Ectodermal cell (in vitro differentiated cells): Measurements from ENCODE around the gene ARHGEF12.

Source experiments
- H3K27ac ChIP-seq: 2 replicates; pipeline ENCODE4 v1.7.0; 2013; ENCODE audit warnings: mild to moderate bottlenecking, low read depth, low read length; ENCODE audit not compliant: insufficient read depth, poor library complexity, severe bottlenecking
- H3K27me3 ChIP-seq: 2 replicates; pipeline ENCODE4 v1.7.0; 2013; ENCODE audit warnings: mild to moderate bottlenecking, low read length; ENCODE audit not compliant: insufficient read depth, control insufficient read depth, poor library complexity, severe bottlenecking
- H3K36me3 ChIP-seq: one replicate; pipeline ENCODE4 v1.7.0; 2013; ENCODE audit warnings: low read length; ENCODE audit not compliant: control insufficient read depth, insufficient read depth
- H3K4me1 ChIP-seq: one replicate; pipeline ENCODE4 v1.7.0; 2013; ENCODE audit warnings: low read length; ENCODE audit not compliant: control insufficient read depth, insufficient read depth
- H3K4me3 ChIP-seq: 2 replicates; pipeline ENCODE4 v1.7.0; 2013; ENCODE audit warnings: low read depth, low read length, control low read depth; ENCODE audit not compliant: insufficient read depth
- H3K9me3 ChIP-seq: 2 replicates; pipeline ENCODE4 v1.7.0; 2013; ENCODE audit warnings: mild to moderate bottlenecking, low read length, moderate library complexity; ENCODE audit not compliant: control insufficient read depth
- WGBS, 2 experiments: methylation state at CpG; one replicate each; pipeline ENCODE4 v1.1.7; 2013; ENCODE audit warnings: missing lambda C conversion rate in 2 of 2; 5-methylcytosine and 5-hydroxymethylcytosine counted together

The ARHGEF12 gene

DNA sequence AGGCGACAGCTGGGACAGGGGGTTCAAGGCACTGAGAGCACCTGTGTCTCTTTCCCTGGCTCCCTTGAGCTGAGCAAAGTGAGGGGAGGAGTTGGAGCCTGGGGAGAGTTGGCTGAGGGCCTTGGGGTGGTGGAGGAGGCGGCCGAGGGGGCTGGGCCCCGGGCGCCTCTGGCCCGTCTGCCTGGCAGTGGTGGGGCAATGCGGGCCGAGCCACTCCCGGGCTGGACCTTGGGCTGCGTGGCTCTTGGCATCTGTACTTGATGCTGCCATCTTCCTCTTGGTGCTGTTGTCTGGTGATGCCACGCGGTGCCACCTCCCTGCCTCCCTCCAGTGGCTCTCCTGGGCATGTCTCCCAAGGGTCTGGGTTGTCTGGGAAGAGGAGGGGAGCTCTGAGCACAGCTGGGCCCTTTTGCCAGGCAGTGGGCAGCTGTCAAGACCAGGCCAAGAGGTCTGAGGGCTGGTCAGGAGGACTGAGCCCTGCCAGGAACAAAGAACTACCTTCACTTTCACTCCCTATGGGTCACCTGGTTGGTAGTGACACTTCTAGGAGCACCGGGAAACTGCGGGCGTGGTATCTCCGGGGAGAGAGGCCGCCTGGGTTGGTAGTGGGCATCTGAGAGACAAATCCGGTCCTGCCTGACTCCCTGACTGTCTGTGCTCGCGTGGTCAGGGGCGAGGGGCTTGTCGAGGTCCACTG lies 176.7 kb downstream of the ARHGEF12 start:
- Histone ChIP-seq H3K27me3 (peaks cover 69% of the 10 kb centered on the region), H3K4me1 (peaks cover 9% of the 10 kb centered on the region), H3K4me3 (no peak overlapping the region), H3K36me3 (no peaks in the 10 kb centered on the region), H3K9me3 (no peaks in the 10 kb centered on the region), H3K27ac (no peak overlapping the region)
- 88 to 89% methylated on average over 22 of the region's 22 CpGs for WGBS, 2 experiments

- Histone ChIP-seq H3K36me3 (no peaks in the 10 kb centered on the region), H3K4me1 (peaks cover 13% of the 10 kb centered on the region), H3K9me3 (no peaks in the 10 kb centered on the region), H3K27me3 (peaks cover 69% of the 10 kb centered on the region), H3K4me3 (no peak overlapping the region), H3K27ac (no peak overlapping the region)
- 83 to 86% methylated on average over 19 of the region's 19 CpGs for WGBS, 2 experiments
Observed at GRCh38 chr11:120513436-120514315, 177.5 kb downstream of the ARHGEF12 start.

DNA sequence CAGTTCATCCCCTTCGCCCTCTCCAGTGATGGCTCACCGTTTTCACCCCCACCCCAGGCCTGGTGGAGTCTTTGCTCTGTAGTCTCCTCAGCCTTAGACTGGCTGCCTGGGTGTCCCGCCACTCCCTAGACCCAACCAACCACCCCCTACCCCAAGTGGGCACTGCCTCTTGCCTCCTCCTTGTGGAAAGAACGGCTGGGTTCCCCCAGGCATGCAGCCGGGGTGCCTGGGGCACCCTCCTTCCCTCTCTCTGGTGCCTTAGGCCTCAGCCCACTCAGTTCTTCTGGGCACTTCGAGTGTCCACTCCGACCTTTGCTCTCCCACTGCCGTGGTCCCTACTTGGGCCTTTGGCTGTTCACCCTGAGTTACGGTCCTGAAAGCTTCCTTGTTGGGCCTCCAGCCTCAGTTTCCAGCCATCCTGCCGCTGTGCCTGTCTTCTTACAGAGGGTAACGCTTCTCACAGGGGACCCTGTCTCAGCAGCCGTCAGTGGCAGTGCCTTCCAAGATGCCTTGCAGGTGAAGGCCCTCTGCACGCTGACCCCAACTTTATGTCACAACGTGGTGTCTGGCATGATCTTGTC lies 178.4 kb downstream of the ARHGEF12 start:
- Histone ChIP-seq H3K4me3 (no peak overlapping the region), H3K4me1 (peaks cover 13% of the 10 kb centered on the region), H3K9me3 (no peaks in the 10 kb centered on the region), H3K27me3 (peaks cover 69% of the 10 kb centered on the region), H3K27ac (no peak overlapping the region), H3K36me3 (no peaks in the 10 kb centered on the region)
- 92% methylated on average over 14 of the region's 14 CpGs for WGBS, 2 experiments

GRCh38 chr11:120515186-120515723 lies 179.0 kb downstream of the ARHGEF12 start:
- Histone ChIP-seq H3K4me1 (peaks cover 13% of the 10 kb centered on the region), H3K36me3 (no peaks in the 10 kb centered on the region), H3K4me3 (no peak overlapping the region), H3K9me3 (no peaks in the 10 kb centered on the region), H3K27me3 (peaks cover 64% of the 10 kb centered on the region), H3K27ac (no peak overlapping the region)
- 79 to 82% methylated on average over 7 of the region's 7 CpGs for WGBS, 2 experiments

DNA sequence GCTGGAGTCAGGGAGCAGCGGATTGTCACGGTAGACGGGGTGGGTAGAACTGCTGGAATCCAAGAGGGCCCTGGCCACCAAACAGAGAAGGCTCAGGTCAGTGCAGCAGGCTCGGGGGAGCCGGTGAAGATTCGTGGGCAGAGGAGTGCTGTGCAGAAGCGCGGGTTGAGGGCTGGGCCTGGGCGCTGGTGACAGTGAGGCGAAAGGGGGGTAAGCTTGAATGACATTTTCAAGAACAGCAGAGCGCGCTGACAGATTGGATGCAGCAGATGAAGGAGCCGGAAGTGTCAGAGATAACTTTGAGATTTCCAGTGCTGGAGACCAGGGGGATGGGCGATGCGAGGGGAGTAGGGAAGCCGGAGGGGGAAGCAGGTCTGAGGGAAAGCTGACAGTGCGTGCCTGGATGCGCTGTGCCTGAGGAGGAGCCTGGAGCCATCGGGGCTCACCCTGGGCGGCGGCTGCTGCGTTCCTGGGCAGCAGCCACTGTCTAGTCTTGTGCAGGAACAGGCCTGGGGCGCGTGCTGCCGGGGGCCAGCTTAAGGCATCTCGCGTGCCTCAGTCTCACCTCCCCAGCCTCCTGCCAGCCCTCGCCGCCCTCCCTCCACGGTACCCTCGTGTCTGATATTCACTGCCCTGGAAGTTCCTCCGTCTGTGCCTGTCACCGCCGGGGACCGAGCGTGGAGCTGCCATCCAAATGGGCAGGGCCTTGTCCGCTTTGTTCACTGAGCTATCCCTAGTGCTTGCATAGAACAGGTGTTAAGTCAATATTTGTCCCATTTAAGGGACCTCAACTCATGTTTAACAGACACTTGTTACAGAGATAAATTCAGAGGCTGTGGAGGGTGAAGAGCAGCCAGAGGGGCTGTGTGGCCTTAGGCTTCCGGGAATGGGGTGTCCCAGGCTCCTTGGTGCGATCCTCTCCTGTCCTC lies 180.5 kb downstream of the ARHGEF12 start:
- H3K9me3 ChIP-seq: no peaks in the 10 kb centered on the region
- no peaks in the 10 kb centered on the region for H3K36me3 ChIP-seq
- peaks cover 13% of the 10 kb centered on the region for H3K4me1 ChIP-seq
- peaks cover 55% of the 10 kb centered on the region for H3K27me3 ChIP-seq
- WGBS, 2 experiments: 60 to 62% methylated on average over 39 of the region's 39 CpGs
- H3K4me3 ChIP-seq: no peak overlapping the region
- H3K27ac ChIP-seq: no peak overlapping the region

- Histone ChIP-seq H3K4me1 (peaks cover 13% of the 10 kb centered on the region), H3K36me3 (no peaks in the 10 kb centered on the region), H3K9me3 (no peaks in the 10 kb centered on the region), H3K27me3 (peaks cover 48% of the 10 kb centered on the region), H3K27ac (no peak overlapping the region), H3K4me3 (no peak overlapping the region)
- WGBS, 2 experiments: 72 to 78% methylated on average over 13 of the region's 13 CpGs
Observed at GRCh38 chr11:120517390-120517761, 181.2 kb downstream of the ARHGEF12 start.

- no peaks in the 10 kb centered on the region for H3K9me3 ChIP-seq
- H3K4me1 ChIP-seq: peaks cover 13% of the 10 kb centered on the region
- H3K27ac ChIP-seq: no peak overlapping the region
- 82 to 83% methylated on average over 7 of the region's 7 CpGs for WGBS, 2 experiments
- no peaks in the 10 kb centered on the region for H3K36me3 ChIP-seq
- H3K27me3 ChIP-seq: peaks cover 44% of the 10 kb centered on the region
- no peak overlapping the region for H3K4me3 ChIP-seq
Observed at GRCh38 chr11:120517801-120518291, 181.6 kb downstream of the ARHGEF12 start.

- 94 to 95% methylated on average over 7 of the region's 7 CpGs for WGBS, 2 experiments
- Histone ChIP-seq H3K9me3 (no peaks in the 10 kb centered on the region), H3K4me1 (peaks cover 16% of the 10 kb centered on the region), H3K27ac (no peak overlapping the region), H3K36me3 (no peaks in the 10 kb centered on the region), H3K27me3 (peaks cover 39% of the 10 kb centered on the region), H3K4me3 (no peak overlapping the region)
Observed at GRCh38 chr11:120518356-120518755, 182.1 kb downstream of the ARHGEF12 start.

DNA sequence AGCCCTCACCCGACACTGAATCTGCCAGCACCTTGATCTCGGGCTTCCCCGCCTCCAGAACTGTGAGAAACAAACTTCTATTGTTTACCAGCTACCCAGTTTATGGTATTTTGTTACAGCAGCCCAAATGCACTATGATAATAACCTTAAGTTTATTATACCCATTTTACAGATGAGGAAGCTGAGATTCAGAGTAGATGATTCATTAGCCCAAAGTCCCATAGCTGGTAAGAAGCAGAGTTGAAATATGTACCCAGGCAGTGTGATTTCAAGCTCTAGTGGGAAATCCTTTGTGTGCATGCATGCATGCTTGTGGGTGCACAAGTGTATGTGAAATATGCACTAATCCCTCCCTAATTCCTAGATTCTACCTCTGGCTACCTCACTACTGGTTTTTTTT lies 183.3 kb downstream of the ARHGEF12 start:
- Histone ChIP-seq H3K9me3 (no peaks in the 10 kb centered on the region), H3K36me3 (no peaks in the 10 kb centered on the region), H3K4me3 (no peak overlapping the region), H3K27me3 (peaks cover 27% of the 10 kb centered on the region), H3K4me1 (peaks cover 20% of the 10 kb centered on the region), H3K27ac (no peak overlapping the region)
- WGBS, 2 experiments: 84 to 97% methylated on average over 3 of the region's 3 CpGs
